Hematopoietic multipotent progenitor cell treated with erythropoietin and hydrocortisone succinate and interleukin-3 and kit ligand, for 6 days (in vitro differentiated cells): Measurements from ENCODE around the gene CCDC148.

ENCODE experiments used
- DNase-seq: peaks from one replicate; pipeline ENCODE4 v3.0.0-alpha.2; 2015

Gene CCDC148

DNA sequence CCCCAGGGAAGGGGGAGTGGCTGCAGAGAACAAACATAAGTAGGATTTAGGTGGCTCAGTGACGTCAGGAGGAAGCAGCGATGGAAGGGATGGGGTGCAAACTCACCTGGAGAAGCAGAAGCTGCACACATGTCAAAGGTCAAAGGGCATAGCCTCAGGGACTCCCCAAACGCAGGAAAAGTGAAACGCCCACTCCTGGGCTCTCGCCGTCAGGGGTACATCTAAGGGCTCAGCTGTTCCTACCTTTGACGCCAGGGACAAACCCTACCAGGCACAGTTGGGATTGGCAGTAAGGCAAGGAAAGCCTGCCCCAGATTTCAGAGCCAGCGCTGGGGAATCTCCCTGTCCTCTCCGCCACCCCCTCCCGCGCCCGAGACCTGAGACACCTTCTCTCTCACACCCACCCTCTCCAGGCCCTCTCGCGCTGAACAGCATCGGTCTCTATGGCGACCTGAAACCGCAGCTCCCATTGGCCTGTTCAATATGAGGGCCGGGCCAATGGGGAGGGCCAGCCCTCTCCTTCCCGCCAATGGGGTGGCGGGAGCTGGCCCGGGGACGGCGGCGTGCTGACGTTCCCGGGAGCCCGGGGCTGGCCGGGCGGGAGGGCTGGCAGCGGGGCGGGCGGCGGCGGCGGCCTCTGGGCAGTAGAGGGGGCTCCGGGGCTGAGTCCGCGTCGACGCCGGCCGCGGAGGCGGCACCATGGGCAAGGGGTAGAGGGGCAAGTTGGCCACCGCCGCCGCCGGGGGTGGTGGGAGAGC, at the start of gene CCDC148, which contains the start of gene PKP4:
CCDC148 (minus strand) TSS at position 445 of the 758 bp plus-strand sequence; CDS start at position 131, 314 bp downstream.
PKP4 (plus strand) TSS at position 644 of the 758 bp plus-strand sequence. CDS start 76,233 bp downstream, outside the sequence.
- peak; percentile 96 for DNase-seq

DNA sequence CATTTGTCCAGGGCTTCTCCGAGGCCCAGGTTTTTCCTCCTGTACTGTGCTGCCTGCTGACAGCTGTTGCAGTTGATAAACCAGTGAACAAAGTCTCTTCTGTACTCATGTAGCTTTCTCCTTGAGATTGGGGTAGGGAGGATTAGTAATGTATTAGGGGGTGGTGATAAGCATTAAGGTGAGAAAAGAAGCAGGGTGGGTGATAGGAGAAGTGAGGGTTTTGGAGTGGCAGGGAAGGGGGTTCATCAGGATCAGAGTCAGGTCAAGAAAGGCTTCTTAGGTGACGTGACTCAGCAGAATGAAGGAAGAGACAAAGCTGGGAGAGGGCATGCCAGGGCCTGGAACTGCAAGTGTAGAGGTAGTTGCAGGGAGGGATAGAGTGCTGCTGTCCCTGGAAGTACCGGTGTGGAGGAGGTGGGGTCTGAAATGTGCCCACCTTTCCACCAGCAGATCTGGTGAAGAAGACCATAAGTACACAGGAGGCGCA, 48.9 kb upstream of the CCDC148 start:
- DNase-seq, result no peak

DNA sequence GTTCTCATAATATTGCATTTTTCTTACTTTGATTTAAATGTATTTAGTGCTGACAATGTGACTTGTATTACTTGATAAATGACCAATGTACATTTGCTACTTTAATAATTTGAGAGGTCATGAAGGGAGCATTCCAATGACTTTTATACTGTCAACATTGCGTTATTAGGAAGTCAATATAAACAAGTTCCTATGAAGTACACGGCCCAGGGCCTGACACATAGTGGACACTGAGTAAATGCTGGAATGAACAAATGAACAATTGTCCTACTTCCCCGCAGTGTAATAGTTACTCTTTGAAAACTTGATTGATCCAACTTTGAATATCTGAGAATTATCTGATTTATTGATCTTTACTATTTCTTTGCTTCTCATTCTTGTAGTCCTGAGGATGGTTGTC, 47.5 kb upstream of the CCDC148 start:
- no peak for DNase-seq

DNA sequence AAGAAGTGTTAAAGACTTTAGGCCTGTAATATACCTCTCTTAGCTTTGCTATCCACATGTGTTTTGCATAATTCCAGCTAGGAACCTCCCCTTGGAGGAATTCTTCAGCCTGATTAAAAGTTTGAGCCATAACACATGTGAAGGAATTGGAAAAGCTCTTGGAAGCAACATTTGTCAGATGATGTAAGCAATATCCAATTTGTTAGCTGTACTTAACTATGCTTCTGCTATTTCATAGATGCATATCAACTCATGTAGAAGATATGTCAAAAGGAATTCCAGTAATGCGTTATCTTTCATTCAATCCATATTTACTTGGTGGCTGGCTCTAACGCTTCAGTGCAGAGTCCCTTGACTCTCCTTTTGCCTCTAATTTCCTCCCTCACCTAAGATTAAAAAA, 46.4 kb upstream of the CCDC148 start:
- no peak for DNase-seq

DNA sequence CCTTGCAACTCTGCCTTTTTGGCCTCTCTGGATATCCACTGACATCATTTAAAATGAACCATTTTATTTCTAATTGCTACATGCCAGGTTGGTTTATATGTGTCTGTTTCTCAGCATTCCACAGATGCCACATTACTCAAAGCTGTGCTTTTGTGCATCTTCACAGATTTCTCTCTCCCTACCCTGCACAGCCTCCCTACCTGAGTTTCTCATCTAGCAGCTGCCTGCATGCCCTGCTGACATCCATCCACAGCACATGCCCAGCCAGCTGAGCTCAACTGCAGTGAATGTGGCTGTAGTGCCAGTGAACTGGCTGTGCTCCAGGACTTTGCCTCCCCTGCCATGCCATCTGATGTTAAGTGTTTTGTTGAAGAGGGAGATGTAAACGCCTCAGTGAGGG, 44.7 kb upstream of the CCDC148 start:
- no peak for DNase-seq

DNA sequence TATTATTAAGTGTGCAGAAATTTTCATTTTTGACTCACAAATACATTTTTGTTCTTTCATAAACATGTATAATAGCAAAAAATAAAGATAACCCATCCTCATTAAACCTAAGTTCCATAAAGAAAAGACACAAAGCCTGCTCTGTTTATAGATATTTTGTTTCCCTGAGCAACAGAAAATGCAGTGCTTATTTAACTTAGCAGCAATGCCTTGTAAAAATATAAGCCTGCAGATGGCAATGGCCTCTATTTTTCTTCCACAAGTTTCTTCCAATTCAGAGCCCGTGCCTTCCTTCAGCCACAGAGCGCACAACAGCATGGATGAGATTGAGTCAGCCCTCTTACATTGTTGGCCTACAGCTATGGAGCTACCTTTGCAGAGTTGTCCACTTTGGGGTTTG, 43.8 kb upstream of the CCDC148 start:
- DNase-seq, result no peak

DNA sequence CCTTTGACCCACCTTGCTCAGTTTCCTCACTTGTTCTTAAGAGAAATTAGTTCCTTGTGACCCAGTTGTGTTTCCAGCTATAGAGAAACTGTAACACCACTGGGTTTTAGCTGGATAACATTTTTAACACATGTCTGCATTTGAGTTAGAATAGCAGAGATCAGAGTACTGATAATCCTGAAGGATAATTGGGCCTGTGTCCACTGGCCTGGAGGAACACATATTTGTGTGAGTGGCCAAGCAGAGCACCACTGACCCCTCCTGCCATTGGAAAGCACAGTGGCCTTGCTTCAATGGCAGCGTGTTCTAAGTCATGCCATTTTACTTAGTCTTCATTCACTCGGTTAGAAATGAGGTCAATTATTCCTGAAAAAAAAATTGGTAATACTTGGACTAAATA, 42.8 kb upstream of the CCDC148 start:
- no peak for DNase-seq

DNA sequence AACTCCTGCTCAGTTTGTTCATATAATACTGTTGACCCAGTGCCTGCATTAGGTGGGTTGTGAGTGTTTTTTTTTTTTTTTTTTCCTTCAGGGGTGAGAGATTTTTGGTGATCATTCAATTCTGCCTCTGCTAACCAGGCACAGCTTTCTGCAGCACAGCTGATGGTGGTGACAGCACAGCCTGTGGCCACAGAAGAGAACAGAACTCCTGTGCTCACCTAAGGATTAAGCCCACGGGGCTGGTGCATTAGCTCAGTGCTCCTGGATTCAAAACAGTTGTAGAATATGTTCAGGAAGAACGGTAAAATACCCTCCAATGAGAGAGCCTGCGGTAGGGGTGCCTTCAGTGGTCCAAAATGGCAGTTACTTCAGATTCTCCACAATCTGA, 42.2 kb upstream of the CCDC148 start:
- DNase-seq, result no peak

DNA sequence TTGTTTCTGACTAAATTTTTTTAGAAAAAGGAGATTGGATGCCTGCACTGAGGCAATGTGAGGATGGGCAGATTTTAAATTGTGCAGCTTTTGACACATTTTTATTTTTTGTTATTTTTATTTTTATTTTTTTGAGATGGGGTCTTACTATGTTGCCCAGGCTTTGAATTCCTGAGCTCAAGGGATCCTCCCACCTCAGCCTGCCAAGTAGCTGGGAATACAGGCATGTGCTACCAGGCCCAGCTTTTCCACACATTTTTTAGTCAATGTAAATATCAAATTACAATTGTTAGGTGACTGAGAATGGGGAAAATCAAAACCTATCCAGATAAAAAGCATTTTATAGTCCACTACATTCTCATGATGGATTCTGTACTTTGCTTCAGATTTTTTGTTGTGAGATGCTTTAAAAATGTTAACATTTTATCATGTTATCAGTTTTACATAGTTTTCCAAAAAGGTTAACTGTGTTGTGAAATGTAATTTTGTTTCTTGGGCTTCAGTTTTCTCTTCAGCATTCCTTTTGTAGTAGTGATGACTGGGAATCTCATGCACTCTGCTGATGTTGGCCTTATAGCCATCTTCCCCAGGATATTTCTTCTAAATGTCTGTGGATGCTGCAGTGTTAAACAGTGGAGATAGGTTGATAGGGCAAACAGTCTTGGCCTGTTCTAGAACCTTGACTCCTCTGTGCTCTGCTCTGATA, 41.6 kb upstream of the CCDC148 start:
- no peak for DNase-seq

DNA sequence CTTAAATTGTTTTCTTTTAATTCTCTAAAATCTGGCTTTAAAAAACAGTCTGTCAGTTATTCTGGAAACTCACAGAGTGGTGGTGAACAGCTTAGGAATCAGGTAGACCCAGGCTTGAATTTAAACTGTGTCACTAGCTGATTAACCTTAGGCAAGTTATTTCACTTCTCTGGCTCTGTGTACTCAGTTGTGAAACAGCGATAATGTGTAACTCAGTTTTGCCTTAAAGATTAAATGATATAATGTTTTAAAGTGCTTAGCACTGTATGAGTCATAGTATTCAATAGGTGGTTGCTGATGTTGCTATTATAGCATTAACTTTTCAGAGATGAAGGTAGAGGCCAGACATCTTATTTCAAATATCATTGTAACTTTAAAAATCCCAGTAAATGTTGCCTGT, 40.9 kb upstream of the CCDC148 start:
- peak; percentile 42 for DNase-seq

DNA sequence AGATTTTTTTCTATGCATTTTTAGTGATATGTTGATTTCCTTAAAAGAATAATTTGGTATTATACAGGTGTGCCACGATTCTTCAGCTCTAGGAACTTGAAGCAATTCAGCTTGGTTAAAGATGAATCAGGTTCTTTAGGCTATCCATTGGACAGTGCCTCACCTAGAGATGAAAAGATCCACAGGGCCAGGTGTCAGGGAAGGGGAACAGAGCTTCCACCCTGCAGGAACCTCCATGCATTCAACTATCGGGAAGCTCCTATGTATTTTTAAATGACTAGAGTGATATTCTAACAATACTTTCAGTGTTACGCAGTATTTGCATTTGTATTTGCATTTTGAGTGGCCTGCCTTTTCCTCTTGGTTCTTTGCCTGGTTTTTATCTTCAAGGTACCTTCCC, 40.4 kb upstream of the CCDC148 start:
- DNase-seq, result no peak

DNA sequence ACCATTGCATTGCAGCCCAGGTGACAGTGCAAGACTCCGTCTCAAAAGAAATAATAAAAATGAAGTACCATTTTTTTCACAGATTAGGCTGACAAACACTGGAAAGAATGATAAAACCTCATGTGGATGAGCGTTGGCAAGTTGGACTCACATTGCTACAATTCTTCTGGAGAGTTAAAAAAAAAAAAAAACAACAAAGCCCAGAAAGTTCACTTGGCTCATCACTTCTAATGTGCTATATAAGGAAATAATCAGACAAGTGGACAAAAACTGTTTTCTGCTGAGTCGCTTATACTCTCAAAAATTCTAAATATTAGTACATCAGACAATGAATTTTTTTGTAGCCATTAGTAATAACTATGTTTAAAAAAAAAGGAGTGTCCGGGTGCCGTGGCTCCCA, 38.6 kb upstream of the CCDC148 start:
- DNase-seq, result no peak

DNA sequence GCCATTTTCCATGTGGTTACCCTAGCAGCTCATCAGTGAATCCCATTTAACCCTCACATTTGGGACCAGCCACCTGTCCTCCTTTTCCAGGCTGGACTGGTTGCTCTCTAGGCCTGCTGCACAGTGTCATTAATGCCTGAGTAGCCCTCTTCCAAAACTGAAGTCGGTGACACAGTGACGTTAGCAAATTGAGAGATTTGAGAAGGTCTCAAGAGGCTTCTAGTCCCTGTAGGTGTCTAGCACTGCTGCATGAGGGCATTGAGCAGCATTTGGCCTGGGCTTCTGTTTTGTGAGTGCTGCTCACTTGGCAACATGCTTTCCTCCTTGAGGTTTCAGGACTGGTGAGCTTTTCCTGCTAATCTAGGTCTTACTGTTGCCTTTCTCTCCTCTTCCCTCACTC, 36.9 kb upstream of the CCDC148 start:
- DNase-seq, result no peak

DNA sequence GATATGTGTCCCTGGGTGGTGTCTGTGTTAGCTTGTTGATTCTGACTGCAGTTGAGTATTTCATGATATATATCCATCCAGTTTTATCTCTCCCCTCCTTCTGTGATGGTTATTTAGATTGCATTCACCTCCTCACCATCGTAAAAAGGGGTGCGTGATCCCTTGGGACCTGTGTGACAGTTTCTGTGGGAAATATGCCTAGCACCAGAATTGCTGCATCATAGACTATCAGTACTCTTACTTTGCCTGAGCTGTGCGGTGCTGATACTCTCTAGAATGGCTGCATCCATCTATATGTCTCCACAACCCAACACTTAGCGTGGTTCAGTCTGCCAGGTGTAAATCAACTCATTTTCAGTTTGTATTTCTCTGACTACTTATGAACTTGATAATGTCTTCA, 34.5 kb upstream of the CCDC148 start:
- no peak for DNase-seq

DNA sequence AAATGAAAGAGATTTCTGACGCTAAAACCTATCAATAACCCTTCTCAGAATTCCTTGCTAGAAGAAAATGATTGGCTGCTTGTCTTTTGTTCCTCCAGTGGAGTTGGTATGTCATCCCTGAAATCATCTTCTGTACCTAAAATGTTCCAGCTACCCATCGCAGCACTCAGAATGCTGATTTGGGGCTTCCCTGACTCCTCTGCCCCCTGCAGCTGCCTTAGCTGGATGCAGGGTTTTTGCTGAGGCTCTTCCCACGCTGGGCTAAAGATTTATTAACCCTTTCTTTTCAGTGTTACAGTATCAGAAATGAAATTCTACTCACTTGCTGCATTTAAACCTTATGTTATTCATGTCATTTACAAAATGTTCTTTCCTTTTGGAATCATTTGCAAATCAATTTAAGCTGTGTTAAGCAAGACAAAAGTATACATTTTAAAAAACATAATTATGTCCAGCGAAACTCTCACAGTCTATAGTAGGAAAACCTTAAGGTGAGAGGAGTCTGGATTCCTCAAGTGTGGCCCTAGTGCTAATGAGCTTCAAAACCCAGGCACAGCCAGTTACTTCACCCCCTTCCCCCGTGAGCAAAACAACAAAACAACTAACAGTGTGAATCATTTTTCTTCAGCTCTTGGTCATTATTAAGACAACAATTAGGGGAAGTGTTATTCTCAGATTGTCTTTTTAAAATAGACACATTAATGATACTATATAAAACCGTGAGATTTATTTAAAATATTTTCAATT, 33.0 kb upstream of the CCDC148 start:
- no peak for DNase-seq

DNA sequence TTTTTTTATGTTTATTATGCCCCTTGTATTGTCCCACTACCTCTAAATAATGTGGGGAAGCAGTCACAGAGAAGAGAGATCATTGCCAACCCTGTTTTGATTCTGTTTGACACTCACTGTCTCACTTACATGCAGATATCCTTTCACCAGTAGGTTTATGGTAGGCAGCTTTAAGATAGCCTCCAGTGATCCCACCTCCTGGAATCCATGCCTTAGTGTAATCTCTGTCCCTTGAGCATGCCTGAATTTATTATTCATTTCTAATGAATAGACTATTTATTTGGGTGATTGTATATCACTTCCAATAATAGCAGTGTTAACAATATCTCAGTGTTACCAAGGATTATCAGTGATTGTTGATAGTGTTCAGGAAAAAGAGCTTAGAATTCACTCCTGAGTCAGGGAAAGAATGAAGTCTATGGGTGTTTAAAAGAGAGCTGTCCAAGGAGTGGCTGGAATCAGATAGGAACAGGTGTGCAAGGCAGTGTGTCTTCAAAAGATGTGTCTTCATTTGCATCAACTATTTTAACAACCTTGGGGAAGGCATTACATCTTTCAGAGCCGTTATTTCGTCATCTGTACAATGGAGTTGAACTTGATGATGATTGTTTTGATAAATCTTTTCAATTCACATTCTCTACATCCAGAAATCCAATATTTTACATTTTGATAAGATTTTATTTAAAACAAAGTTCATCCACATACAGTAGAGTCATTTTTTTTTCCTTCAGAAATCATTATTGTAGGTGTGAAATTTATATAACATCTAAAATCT, 32.1 kb upstream of the CCDC148 start:
- no peak for DNase-seq

DNA sequence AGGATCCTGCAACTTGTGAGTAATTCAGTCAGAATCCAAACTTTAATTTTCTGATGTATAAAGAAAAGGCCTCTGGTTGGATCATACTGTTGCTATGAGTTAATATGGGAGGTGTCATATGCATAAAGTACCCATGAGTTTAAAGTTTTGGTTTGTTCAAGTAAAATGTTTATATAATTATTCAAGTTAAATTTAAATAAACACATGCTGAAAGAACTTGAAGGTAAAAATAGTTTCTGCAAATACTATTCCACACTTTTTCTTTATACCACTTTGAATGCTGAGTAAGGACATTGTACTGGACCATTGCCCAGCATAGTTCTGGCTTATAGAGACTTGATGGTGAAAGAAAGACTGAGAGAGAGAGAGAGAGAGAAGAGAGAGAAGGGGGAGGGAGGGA, 30.9 kb upstream of the CCDC148 start:
- DNase-seq, result no peak

DNA sequence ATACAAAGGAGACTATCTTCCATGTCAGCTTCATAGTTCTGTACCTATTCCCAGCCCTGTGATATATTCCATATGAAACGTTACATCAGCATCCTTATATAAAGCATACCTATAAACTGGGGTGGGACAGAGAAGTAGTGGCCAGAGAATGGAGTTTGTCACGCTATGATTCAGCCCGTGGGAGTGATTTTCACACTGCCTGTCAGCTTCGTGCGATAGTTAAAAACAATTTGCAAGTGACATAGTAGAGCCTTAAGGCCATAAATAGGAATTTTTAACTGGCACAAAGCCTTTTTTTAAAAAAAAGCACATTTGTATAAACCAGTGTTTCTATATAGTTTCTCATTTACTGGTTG, 30.4 kb upstream of the CCDC148 start:
- DNase-seq, result no peak

DNA sequence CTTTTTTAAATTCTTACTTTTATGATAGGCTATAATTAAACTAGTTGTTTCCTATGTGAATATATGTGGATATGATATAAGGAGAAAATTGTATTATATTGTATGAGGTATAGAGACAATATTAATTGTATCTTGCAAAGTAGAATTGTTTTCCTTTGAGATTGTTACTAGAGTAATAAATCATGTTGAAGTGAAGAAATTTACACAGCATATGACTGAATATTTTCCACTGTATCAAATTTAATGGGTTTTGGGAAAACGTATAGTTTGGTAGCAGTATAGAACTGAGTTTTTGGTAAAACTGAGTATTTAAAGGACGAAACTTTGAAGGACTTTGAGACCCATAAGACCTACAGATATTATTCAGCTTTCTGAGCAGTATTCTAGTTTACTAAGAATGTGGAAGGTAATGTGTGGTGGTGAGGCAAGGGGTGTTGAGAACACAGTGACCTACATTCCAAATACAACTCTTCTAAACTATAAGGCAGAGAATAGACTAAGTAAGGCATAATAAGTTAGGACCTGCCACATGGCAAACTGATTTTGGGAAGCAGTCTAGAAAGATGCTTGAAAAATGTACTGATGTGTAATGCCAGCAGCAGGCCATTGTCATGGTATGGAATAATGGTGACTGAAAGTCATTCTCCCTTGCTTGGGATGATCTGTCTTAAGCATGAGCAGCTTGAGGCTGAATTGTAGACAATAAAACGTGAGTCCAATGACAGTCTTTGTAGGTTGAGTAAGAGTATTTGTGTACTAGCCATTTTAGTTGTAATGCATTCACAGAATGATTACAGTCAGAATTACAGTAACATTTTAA, 29.8 kb upstream of the CCDC148 start:
- no peak for DNase-seq

DNA sequence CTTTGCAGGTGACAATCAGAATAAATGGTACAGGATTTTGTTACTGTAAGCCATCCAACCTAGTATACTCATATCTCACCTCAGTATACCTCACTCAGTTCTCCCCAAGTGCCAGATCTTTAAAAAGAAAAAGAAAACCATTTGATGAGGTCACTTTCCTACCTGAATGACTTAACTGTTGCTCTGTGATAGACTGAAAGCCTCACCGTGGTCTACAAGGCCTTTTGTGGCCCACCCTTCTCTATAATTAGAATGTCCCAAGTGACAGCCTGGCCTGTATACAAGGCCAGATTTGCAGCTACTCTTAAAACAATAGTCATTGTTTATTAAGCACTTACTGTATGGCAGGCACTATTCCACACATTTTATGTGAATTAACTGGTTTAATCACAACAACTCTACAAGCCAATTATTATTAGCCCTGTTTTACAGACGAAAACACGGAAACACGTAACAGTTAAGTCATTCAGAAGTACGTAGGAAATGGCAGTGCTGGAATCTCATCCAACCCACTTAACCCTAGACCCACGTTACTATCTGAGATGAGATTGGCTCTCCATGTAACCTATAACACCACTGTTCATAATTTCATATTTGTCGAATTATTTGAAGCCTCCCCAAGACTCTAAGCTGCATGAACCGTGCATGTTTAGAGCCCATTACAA, 28.5 kb upstream of the CCDC148 start:
- DNase-seq, result no peak

DNA sequence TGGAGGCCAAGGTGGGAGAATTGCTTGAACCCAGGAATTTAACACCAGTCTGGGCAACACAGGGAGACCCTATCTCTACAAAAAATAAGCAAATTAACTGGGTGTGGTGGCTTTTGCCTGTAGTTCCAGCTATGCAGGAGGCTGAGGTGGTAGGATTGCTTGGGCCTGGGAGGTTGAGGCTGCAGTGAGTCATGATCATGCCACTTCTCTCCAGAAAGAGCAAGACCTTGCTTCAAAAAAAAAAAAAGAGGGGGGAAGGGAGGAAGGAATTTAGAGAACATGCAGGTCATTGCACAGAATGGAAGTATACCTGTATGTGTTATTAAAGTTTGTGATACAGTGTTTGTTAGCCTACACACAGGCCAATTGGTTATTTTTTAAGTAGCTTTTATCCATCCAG, 26.0 kb upstream of the CCDC148 start:
- no peak for DNase-seq
